ENCODE measurements around the gene PLA2G4A.

GRCh38 chr1:186904361-186904760 is 75.6 kb downstream of the PLA2G4A start:
- no peak for TF ChIP-seq CTCF (IDR thresholded peaks at IDR 0.05)
- no peak for TF ChIP-seq POLR2A (IDR thresholded peaks at IDR 0.05)

Measured in adrenal gland (tissue), 5 donors.